GM23248 (cell line): ENCODE measurements around the gene RIMBP3C. TPM values are rescaled to one million over a fixed set of nuclear protein-coding genes. Genes with fewer than 3 reads are reported as not detected.
"Not testable (repeated sequence)": the region's sequence is repeated elsewhere in the genome, so short reads cannot be mapped to it uniquely, and the experiment has no call there.

Experiments used
- DNase-seq: peaks from one replicate; pipeline ENCODE4 v3.0.0-alpha.2; 2015
- H2AFZ ChIP-seq: fragments of 200-600 bp; sonication (generic); 2 replicates; pipeline ENCODE4 v1.6.1; 2016; ENCODE audit warnings: antibody characterized with exemption
- H3F3A ChIP-seq: fragments of 200-600 bp; sonication (generic); 2 replicates; pipeline ENCODE4 v1.6.1; 2016; ENCODE audit warnings: mild to moderate bottlenecking, antibody characterized with exemption, mixed run types; ENCODE audit not compliant: insufficient read depth
- H3K27ac ChIP-seq: fragments of 200-600 bp; sonication (generic); 2 replicates; pipeline ENCODE4 v1.5.1; 2016; ENCODE audit warnings: mild to moderate bottlenecking
- H3K27me3 ChIP-seq: fragments of 200-600 bp; sonication (generic); replicated peaks from 2 replicates; pipeline ENCODE4 v1.6.1; 2016; ENCODE audit warnings: mild to moderate bottlenecking; ENCODE audit not compliant: insufficient read depth
- H3K36me3 ChIP-seq: fragments of 200-600 bp; sonication (generic); 2 replicates; pipeline ENCODE4 v1.6.1; 2016; ENCODE audit warnings: low read depth, mild to moderate bottlenecking
- H3K4me1 ChIP-seq: fragments of 200-600 bp; sonication (generic); 2 replicates; pipeline ENCODE4 v1.6.1; 2016; ENCODE audit warnings: mild to moderate bottlenecking; ENCODE audit not compliant: insufficient read depth
- H3K4me2 ChIP-seq: fragments of 200-600 bp; sonication (generic); one replicate; pipeline ENCODE4 v1.6.1; 2016; ENCODE audit warnings: mild to moderate bottlenecking; ENCODE audit not compliant: unreplicated experiment
- H3K4me3 ChIP-seq: fragments of 200-600 bp; sonication (generic); 2 replicates; pipeline ENCODE4 v1.5.1; 2016; ENCODE audit warnings: mild to moderate bottlenecking
- H3K79me2 ChIP-seq: fragments of 200-600 bp; sonication (generic); 2 replicates; pipeline ENCODE4 v1.6.1; 2016; ENCODE audit warnings: mild to moderate bottlenecking; ENCODE audit not compliant: insufficient read depth
- H3K9ac ChIP-seq: fragments of 200-600 bp; sonication (generic); 2 replicates; pipeline ENCODE4 v1.6.1; 2016; ENCODE audit warnings: mild to moderate bottlenecking
- H3K9me2 ChIP-seq: fragments of 200-600 bp; sonication (generic); 2 replicates; pipeline ENCODE4 v1.6.1; 2016; ENCODE audit warnings: mixed run types, mild to moderate bottlenecking, moderate library complexity; ENCODE audit not compliant: insufficient read depth
- H3K9me3 ChIP-seq: fragments of 200-600 bp; sonication (generic); one replicate; pipeline ENCODE4 v1.6.1; 2017; ENCODE audit warnings: low read depth
- H4K20me1 ChIP-seq: fragments of 200-600 bp; sonication (generic); 2 replicates; pipeline ENCODE4 v1.6.0; 2016; ENCODE audit not compliant: insufficient read depth
- EZH2 ChIP-seq: fragments of 200-600 bp; sonication (generic); IDR thresholded peaks from 2 replicates; pipeline ENCODE4 v1.6.1; 2018; ENCODE audit warnings: antibody characterized with exemption, mild to moderate bottlenecking; ENCODE audit not compliant: insufficient read depth, poor library complexity, severe bottlenecking
- EZH2phosphoT487 ChIP-seq: fragments of 200-600 bp; sonication (generic); IDR thresholded peaks from 2 replicates; pipeline ENCODE4 v1.6.1; 2018; ENCODE audit warnings: antibody characterized with exemption, moderate library complexity, mild to moderate bottlenecking, low read depth; ENCODE audit not compliant: insufficient read depth
- WGBS, 2 experiments: methylation state at CpG; one replicate each; pipeline ENCODE4 v1.1.6; 2015 to 2017; ENCODE audit warnings: low lambda C conversion rate in 2 of 2, low coverage in 1 of 2; ENCODE audit errors: missing lambda C conversion rate in 2 of 2; 5-methylcytosine and 5-hydroxymethylcytosine counted together
- in situ Hi-C: fragments of 300-500 bp; cut with MboI; formaldehyde crosslinking; loops from 2 replicates; pipeline ENCODE4 v1.15.0; 2020
- polyA plus RNA-seq: library from polyadenylated mRNA; unstranded; fragments of >200 nt; fragmentation: Nextera tagmentation; extraction: Ambion mirVana; gene quantifications from 2 replicates; pipeline ENCODE4 v1.2.1, GENCODE V29; 2016
- total RNA-seq: library from RNA; depleted of rRNA; stranded (reverse); fragments of >200 nt; shearing (Covaris generic); gene quantifications from 2 replicates; pipeline ENCODE4 v1.2.3, GENCODE V29; 2014

The RIMBP3C gene
- total and polyA plus RNA-seq, 2 experiments from 2014 or later = 0.22 TPM; not detected in 1

DNA sequence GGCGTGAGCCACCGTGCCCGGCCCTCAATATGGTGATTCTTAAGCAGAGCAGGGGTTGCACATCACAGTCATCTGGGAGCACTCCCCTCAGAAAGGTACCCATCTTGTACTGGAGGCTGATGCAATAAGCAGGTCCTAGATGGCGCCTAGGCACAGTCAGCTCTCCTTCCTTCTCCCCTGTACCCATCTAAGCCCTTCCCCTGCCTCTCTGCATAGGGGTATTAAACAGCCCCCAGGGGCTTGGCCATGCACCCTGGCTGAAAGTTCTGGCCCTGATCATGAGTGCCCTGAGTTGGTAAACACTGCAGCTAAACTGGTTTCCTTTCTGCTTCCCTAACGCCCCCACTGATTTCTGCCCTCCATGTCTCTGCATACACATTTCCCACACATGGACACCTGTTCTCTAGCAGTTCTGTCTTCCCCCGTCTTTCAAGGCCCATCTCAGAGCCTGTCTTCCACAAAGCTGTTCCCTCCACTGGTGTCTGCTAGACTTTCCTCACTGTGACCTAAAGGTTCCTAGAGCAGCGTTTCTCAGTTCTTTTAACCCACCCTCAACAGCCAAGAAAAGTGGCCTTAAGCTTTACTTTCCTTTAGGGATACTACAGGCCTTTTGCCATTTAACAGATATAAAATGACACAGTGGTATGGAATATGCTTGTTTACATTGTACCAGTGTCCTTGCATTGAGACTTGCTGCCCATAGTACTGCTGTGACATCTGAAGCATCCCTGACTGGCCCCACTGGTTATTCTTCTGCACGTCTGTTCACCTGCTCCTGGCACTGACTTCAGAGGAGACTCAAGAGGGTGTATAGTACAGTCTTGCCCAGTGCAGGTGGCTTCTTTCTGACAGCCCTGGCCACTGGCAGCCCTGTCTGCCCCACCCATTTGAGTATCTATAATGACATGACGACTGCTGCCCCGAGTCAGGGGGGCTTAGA lies 31.8 kb upstream of the RIMBP3C start:
- 0 out of 2 replicates have a peak, but pooled peaks cover 2% of the 10 kb centered on the region for H3F3A ChIP-seq
- in situ Hi-C loops = no loop called here
- TF ChIP-seq EZH2phosphoT487 (no peak), EZH2 (no peak)
- no peak overlapping the region for H3K27ac ChIP-seq
- H3K4me1 ChIP-seq = no peaks in the 10 kb centered on the region
- H3K9me2 ChIP-seq = no peaks in the 10 kb centered on the region
- H3K79me2 ChIP-seq = peaks cover 100% of the 10 kb centered on the region
- no peaks in the 10 kb centered on the region; the same call in 1 of the 2 replicates for H3K36me3 ChIP-seq
- H3K9me3 ChIP-seq = no peaks in the 10 kb centered on the region
- H3K9ac ChIP-seq = no peak overlapping the region
- no peak overlapping the region for H3K4me3 ChIP-seq
- H4K20me1 ChIP-seq = peaks cover 64% of the 10 kb centered on the region
- H3K27me3 ChIP-seq = no peaks in the 10 kb centered on the region
- WGBS, 2 experiments = 83 to 88% methylated on average over 10 of the region's 10 CpGs
- no peak overlapping the region for H2AFZ ChIP-seq
- H3K4me2 ChIP-seq = no peak overlapping the region
- no peak for DNase-seq

DNA sequence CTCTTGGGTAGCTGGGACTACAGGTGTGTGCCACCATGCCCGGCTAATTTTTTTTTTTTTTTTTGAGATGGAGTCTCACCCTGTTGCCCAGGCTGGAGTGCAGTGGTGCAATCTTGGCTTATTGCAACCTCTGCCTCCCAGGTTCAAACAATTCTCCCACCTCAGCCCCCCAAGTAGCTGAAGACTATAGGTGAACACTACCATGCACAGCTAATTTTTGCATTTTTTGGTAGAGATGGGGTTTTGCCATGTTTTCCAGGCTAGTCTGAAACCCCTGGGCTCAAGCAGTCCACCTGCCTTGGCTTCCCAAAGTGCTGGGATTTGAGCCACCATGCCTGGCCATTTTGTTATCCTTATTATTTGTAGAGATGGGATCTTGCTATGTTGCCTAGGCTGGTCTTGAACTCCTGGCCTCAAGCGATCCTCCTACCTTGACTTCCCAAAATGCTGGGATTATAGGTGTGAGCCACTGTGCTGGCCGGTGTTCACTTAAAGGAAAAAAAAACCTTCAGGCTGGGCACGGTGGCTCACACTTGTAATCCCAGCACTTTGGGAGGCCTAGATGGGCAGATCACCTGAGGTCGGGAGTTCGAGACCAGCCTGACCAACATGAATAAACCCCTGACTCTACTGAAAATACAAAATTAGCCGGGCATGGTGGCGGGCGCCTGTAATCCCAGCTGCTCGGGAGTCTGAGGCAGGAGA lies 29.9 kb upstream of the RIMBP3C start:
- H3K27me3 ChIP-seq, H3K9ac ChIP-seq, H3K27ac ChIP-seq, H3K4me2 ChIP-seq, H3K36me3 ChIP-seq, in situ Hi-C loops, H3K4me3 ChIP-seq, DNase-seq, H2AFZ ChIP-seq, H3K9me2 ChIP-seq, H3K9me3 ChIP-seq, H3K4me1 ChIP-seq, H3F3A ChIP-seq: not testable (repeated sequence)
- peaks cover 65% of the 10 kb centered on the region for H4K20me1 ChIP-seq
- WGBS, 2 experiments = 89 to 92% methylated on average over 10 of the region's 10 CpGs
- peaks cover 100% of the 10 kb centered on the region for H3K79me2 ChIP-seq

DNA sequence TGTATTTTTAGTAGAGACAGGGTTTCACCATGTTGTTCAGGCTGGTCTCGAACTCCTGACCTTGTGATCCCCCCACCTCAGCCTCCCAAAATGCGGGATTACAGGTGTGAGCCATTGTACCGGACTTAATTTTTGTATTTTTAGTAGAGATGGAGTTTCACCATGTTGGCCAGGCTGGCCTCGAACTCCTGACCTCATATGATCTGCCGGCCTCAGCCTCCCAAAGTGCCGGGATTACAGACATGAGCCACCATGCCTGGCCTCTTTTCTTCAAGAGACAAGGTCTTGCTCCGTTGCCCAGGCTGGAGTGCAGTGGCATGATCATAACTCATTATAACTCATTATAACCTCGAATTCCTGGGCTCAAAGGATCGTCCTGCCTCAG lies 29.4 kb upstream of the RIMBP3C start:
- H3F3A ChIP-seq, H3K9me2 ChIP-seq, H3K4me1 ChIP-seq, H3K4me3 ChIP-seq, H3K4me2 ChIP-seq, H3K9me3 ChIP-seq, H3K36me3 ChIP-seq, H3K9ac ChIP-seq, H3K27me3 ChIP-seq, H2AFZ ChIP-seq, in situ Hi-C loops, H3K27ac ChIP-seq, DNase-seq: not testable (repeated sequence)
- 97 to 98% methylated on average over 9 of the region's 9 CpGs for WGBS, 2 experiments
- H4K20me1 ChIP-seq = peaks cover 62% of the 10 kb centered on the region
- H3K79me2 ChIP-seq = peaks cover 100% of the 10 kb centered on the region

DNA sequence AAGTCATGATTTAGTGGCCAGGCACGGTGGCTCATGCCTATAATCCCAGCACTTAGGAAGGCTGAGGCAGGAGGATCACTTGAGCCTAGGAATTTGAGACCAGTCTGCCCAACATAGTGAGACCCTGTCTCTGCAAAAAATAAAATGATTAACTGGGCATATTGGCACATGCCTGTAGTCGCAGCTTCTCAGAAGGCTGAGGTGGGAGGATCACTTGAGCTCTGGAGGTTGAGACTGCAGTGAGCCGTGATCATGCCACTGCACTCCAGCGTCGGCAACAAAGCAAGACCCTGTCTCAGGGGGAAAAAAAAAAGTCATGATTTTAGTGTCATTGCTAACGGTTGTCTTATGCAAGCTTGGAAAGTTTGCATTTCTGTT lies 28.2 kb upstream of the RIMBP3C start:
- in situ Hi-C loops = no loop called here
- 65 to 70% methylated on average over 6 of the region's 6 CpGs for WGBS, 2 experiments
- H3K27ac ChIP-seq = no peak overlapping the region

More for the DNA sequence above, 28.2 kb upstream of the RIMBP3C start:
- Histone ChIP-seq H2AFZ (no peak overlapping the region), H3K36me3 (no peaks in the 10 kb centered on the region; the same call in 1 of the 2 replicates), H3K4me2 (no peak overlapping the region), H3K27me3 (no peaks in the 10 kb centered on the region), H3K79me2 (peaks cover 100% of the 10 kb centered on the region), H3K9me2 (no peaks in the 10 kb centered on the region), H3K4me3 (no peak overlapping the region), H3K9me3 (no peaks in the 10 kb centered on the region), H4K20me1 (peaks cover 62% of the 10 kb centered on the region), H3K4me1 (peaks cover 6% of the 10 kb centered on the region; the same call in 1 of the 2 replicates), H3K9ac (no peak overlapping the region), H3F3A (no peaks in the 10 kb centered on the region)
- DNase-seq = no peak
- TF ChIP-seq EZH2phosphoT487 = no peak
- TF ChIP-seq EZH2 = no peak
